RPMI8226 (cell line): ENCODE data around the gene GAL.
"Not testable (repeated sequence)": the region's sequence is repeated elsewhere in the genome, so short reads cannot be mapped to it uniquely, and the experiment has no call there.

Experiments used
- DNase-seq: peaks from one replicate; pipeline ENCODE4 v3.0.0-alpha.2; 2015

Gene GAL

GRCh38 chr11:68684385-68685356 lies at the start of gene GAL:
TSS of gene GAL (plus strand) at chr11:68684544. CDS start at chr11:68684924, 380 bp downstream.
- peak; percentile 50 for DNase-seq

- not testable (repeated sequence) for DNase-seq
Observed at GRCh38 chr11:68634606-68635005, 49.7 kb upstream of the GAL start.

GRCh38 chr11:68635172-68635571 lies 49.2 kb upstream of the GAL start:
- DNase-seq: not testable (repeated sequence)

DNA sequence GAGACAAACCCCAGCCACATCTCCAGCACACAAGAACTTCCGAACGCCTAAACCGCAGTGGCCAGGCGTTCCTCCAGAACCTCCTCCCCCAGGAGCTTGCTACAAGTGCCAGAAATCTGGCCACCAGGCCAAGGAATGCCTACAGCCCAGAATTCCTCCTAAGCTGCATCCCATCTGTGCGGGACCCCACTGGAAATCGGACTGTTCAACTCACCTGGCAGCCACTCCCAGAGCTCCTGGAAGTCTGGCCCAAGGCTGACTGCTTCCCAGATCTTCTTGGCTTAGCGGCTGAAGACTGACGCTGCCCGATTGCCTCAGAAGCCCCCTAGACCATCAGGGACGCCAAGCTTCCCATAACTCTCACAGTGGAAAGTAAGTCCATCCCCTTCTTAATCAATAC lies 48.5 kb upstream of the GAL start:
- not testable (repeated sequence) for DNase-seq

- DNase-seq: not testable (repeated sequence)
Observed at GRCh38 chr11:68639322-68639721, 45.0 kb upstream of the GAL start.

GRCh38 chr11:68641880-68642279 lies 42.5 kb upstream of the GAL start:
- DNase-seq: no peak

DNA sequence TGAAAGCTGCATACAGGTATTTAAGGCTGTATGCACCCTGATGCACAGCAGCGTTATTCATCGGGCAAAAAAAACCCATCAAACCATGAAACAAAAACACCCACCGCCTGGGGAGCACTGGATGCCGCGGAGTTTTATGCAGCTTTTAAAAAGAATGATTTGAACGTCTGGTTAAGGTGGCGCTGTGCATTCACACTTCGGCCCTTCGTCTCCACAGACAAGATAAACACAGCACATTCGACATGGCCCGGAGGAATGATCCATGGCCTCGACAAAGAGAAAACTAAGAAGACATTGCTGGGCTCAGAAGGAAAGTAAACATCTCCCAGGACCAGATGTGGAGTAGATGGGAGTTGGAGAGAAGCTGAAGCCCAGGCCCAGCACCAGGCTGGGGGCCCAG lies 40.8 kb upstream of the GAL start:
- peak; percentile 53 for DNase-seq

GRCh38 chr11:68646832-68647231 lies 37.5 kb upstream of the GAL start:
- no peak for DNase-seq

- no peak for DNase-seq
Observed at GRCh38 chr11:68649851-68650555, 34.3 kb upstream of the GAL start.

- no peak for DNase-seq
Observed at GRCh38 chr11:68650801-68651200, 33.5 kb upstream of the GAL start.

DNA sequence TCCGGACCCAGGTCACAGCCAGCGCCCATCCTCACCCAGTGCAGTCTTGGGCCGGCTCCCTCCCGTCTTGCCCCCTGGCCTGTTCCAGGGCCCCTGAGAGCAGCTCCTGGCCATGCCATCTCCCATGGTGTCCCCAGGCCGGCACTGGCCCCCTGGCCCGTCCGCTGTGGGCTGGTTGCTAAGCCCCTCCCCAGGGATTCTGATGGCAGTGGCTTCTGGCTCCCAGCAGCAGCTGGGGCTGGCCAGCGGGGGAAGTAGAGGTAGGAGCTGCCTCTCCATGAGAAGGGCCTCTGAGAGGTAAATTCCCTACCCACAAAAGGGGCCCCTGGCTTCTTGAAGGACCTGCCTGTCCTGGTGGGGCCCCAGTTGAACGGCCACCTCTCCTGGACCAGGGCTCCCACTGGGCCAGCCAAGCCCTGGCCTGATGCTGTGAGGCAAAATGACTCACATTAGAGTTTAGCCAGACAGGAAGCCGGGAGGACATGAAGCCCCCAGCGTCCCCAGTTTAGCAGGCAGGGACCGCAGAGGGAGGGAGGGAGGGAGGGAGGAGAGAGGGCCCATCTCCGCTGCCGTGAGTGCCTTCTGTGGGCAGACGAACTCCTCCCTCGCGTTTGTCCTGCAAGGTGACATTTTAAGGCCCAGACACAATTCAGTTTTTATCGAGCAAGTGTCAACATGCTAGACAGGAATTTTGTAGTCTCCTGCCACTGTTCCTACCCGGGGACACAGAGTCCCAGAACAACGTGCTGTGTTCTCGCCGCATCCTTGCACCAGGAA lies 32.9 kb upstream of the GAL start:
- DNase-seq: no peak

- DNase-seq: no peak
Observed at GRCh38 chr11:68651985-68652682, 32.2 kb upstream of the GAL start.

- peak; percentile 78 for DNase-seq
Observed at GRCh38 chr11:68652683-68653156, 31.6 kb upstream of the GAL start.

GRCh38 chr11:68653486-68654430 lies 30.6 kb upstream of the GAL start:
- DNase-seq: no peak

DNA sequence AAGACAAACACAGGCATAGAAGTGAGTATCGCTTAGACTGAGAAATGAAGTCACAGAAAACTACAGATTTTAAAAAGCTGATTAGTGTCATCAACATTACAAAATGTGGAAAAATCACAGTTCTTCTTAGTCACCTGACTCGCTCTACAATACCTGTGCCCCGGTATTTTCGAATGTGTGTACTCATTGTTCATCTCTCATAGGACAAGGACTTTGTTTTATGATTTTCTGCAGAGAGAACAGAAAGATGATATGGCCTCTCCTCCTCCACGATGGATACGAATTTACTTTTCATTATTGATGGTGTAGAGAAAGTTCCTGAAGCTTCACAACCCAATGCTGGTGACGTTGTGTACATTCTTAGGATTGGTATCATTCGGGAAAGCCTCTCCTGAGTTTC lies 29.4 kb upstream of the GAL start:
- DNase-seq: no peak

DNA sequence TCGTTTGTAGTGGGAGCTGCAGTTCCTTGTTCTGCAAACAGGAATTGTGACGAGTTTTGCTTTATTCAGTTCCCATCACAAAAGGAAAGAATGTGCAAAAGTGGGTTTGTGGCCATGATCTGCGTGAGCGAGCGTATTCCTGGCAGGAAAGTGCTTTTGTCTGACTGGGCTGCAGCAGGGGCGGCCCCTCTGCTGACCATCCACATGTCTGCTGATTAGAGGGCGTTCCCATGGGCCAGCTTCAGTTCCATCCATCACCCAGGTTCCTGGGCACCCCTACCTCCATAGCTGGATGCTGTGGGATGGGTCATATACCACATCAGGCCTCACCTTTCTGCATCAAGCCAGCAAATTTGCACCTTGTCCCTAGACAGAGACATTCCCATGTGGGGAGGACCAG lies 28.9 kb upstream of the GAL start:
- no peak for DNase-seq

GRCh38 chr11:68655806-68656205 lies 28.5 kb upstream of the GAL start:
- DNase-seq: no peak

- DNase-seq: no peak
Observed at GRCh38 chr11:68657021-68657780, 27.1 kb upstream of the GAL start.

GRCh38 chr11:68658097-68658496 lies 26.2 kb upstream of the GAL start:
- DNase-seq: no peak

DNA sequence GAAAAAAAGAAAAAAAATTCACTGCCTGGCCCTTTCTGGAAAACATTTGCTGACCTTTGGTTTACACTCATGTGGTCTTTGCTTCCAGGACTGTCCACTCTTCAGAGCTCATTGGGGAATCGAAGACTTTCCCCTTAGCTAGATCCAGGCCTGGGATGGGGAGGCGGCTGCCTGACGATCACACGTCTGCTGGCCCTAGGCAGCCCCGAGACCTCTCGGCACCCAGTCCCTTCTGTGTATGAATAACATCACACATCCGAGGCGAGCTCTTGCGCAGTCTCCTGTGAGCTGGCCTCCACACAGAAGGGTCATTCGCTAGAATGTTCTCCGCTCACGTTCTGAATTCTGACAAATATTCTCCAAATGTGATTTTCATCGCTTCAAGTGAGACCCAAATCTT lies 25.7 kb upstream of the GAL start:
- no peak for DNase-seq
